GM19035 (cell line): Measurements from ENCODE around the gene PIP4K2B.
"Not testable (repeated sequence)": the region's sequence is repeated elsewhere in the genome, so short reads cannot be mapped to it uniquely, and the experiment has no call there.

Source experiments
- ATAC-seq: cut with Tn5 transposase; IDR thresholded peaks from one replicate; pipeline ENCODE4 v1.9.1; 2021; ENCODE audit not compliant: unreplicated experiment

Gene PIP4K2B

GRCh38 chr17:38730526-38731379, 68.6 kb downstream of the PIP4K2B start:
- ATAC-seq = no peak

DNA sequence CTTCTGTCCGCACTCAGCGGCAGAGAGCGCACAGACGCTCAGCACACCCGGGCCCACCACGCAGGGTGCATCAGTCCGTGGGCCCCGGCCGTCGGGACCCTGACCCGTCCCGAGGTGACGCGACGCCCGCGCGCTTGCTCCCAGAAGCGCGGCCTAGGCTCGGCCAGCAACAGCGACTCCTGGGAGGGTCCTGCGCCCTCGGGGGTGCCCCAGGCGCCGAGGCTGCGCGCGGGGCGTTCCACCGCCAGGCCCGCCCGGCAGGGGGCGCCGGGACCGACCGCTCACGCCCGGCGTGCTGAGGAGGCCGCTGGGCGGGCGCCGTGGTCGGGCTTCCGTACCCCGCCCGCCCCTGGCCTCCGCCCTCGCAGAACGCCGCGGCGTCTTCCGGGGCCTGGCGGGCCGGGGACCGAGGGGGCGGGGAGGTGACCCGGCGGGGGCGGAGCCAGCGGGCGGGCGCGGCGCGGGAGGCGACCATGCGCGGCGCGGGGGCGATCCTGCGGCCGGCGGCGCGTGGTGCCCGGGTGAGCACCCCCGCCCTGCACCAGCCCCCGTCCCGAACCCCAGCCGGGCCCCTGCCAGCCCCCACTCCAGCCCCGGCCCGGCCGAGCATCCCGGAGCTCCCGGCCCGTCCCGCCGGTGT, 69.3 kb downstream of the PIP4K2B start, which contains the start of gene CISD3:
CISD3 (plus strand) TSS at position 456 of the 640 bp plus-strand sequence; CDS start at position 474, 18 bp downstream.
- ATAC-seq = peak; percentile 76

GRCh38 chr17:38729368-38729885, 69.9 kb downstream of the PIP4K2B start:
- no peak for ATAC-seq

GRCh38 chr17:38728290-38728831, 71.0 kb downstream of the PIP4K2B start:
- ATAC-seq = no peak

DNA sequence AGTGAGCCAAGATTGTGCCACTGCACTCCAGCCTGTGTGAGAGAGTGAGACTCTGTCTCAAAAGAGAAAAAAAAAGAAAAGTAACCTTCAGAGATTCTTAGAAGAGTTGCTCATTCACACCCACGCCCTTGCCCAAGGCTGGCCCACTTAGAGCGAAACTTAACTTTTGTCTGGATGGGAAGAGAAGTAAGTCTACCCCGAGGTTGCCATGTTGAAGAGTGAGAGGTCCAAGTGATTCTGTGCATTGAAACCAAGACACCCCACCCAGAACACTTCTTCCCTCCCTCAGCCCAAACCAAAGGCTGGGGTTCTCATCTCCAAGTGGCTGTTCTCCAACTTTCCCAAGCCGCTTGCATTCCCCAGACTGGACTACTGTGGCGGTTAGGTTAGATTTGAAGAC, 71.6 kb downstream of the PIP4K2B start:
- ATAC-seq = no peak

GRCh38 chr17:38726145-38726544, 73.2 kb downstream of the PIP4K2B start:
- ATAC-seq = not testable (repeated sequence)

DNA sequence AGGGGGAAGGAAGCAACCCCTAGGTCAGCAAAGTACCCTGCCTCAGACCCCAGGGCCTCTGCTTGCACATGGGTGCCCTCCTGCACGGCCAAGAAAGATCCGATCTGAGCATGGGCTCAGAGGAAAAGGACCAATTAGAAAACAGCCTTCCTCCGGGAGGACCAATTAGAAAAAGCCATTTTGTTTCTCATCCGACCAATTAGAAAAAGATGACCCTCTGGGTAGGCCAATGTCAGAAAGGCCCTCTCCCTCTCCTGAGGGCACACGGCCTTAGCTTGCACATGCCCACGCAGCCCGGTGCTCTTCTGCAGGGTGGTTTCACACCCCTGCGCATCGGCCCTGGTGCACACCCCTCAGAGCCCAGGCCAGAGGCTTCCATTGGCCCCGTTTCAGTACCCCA, 74.3 kb downstream of the PIP4K2B start:
- ATAC-seq = no peak

GRCh38 chr17:38724337-38724988, 74.9 kb downstream of the PIP4K2B start:
- ATAC-seq = no peak

DNA sequence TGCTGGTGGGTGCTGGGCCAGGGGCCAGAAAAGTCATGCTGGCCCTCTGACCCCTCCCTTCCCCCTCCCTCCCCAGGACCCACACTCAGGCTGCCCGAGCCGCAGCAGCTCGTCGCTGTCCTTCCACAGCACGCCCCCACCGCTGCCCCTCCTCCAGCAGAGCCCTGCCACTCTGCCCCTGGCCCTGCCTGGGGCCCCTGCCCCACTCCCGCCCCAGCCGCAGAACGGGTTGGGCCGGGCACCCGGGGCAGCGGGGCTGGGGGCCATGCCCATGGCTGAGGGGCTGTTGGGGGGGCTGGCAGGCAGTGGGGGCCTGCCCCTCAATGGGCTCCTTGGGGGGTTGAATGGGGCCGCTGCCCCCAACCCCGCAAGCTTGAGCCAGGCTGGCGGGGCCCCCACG, 77.6 kb downstream of the PIP4K2B start:
- no peak for ATAC-seq

DNA sequence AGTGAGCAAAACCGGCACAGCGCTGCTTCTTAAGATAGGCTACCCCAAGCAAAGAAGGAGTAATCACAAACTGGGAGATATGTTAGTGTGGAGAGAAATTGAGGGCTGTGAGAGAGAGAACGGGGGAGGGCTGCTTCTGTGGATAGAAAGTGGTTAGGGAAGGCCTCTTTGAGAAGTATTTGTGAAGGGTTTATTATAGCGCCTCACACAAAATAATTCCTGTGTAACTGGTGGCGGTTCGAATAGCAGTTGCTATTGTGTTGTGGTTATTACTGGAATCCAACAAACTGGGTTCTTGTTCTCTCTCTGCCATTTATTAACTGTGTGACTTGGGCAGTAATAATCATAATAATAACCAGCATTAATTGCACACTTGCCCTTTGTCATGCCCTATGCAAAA, 78.4 kb downstream of the PIP4K2B start:
- no peak for ATAC-seq

DNA sequence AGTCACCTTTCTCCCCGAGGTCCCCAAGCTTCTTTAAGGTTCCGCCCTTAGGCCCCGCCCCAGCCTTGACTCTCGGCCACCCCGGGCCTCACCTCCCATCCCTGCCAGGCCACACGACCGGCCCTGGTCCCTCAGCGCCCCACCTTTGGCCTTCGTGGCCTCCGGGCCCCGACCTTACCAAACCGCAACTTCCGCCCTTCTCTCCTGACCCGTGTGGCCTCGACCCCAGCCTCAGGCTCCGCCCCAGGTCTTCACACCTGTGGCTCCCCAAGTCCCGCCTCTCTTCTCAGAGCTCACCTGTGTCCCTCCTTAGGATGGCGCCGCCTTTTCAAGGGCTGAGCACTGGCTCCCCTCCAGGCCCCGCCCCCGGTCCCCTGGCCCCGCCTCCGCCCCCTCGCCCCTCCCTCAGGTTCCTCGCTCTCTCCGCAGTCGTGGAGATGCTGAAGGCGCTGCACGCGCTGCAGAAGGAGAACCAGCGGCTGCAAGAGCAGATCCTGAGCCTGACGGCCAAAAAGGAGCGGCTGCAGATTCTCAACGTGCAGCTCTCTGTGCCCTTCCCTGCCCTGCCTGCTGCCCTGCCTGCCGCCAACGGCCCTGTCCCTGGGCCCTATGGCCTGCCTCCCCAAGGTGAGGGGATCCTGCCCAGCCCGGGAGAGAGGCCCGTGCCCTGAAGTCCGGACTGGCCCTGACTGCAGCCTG, 79.3 kb downstream of the PIP4K2B start:
- no peak for ATAC-seq

DNA sequence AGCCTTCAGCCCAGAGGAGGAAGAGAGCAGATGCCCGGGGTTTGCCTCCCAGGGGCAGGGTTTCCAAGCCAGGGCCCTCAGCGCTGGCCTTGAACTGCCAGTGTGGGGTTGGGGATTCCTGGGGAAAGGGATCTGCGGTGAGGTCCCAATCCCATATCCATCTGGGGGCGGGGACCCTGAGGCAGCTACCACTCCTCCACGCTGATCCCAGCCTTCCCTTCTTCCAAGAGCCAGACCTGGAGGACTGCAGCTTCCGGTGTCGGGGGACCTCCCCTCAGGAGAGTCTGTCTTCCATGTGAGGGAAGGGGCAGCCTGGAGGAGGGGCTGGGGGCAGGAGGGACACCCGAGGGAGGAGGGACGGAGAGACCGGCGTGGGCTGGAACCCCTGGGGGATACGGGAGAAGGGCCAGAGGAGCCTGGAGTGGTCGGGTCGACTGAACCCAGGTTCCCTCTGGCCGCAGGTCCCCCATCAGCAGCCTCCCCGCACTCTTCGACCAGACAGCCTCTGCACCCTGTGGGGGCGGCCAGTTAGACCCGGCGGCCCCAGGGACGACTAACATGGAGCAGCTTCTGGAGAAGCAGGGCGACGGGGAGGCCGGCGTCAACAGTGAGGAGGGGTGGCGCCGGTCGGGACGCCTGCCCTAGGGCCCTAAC, 79.9 kb downstream of the PIP4K2B start:
- no peak for ATAC-seq

GRCh38 chr17:38717139-38717745, 82.1 kb downstream of the PIP4K2B start:
- no peak for ATAC-seq

- no peak for ATAC-seq
These were observed 82.9 kb downstream of the PIP4K2B start for GRCh38 chr17:38716368-38717005.
